GM12872 (cell line): Measurements from ENCODE around the gene NUP50.

Experiments
- TF ChIP-seq, protein P1 (sequence below): IDR thresholded peaks from 3 replicates; pipeline ENCODE4 v1.5.1; 2011; ENCODE audit warnings: low read depth, mild to moderate bottlenecking, low read length, moderate library complexity; ENCODE audit not compliant: insufficient read depth

NUP50 gene

DNA sequence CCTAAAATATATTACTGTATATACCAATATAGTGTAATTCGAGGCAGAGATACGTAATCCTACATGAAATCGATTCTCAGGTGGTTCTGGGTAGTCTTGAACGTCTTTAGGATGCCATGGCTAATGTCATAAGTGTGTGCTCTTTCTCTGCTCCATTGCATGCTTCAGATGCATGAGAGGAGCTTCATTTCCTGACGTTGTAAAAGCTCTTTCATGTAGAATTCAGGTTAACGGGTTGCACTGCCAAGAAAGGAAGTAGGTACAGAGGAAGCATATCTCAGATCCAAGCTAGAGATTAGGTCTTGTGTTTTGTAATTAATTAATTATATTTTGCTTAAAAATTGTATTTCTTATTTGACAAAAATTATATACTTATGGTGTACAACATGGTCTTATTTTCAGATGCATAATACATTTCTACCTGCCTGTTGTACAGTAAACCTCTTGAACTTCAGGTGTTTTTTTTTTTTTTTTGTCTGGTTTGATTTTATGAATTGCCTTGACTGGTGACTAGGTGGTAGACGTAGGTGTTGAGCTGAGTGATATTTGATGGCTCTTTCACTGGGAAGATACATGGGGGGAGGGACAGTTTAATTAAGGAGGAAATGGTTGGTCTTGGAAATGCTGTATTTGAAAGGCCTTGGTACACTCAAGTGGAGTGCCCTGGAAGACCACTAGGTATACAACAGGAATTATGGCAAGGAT, 9.3 kb downstream of the NUP50 start:
- TF ChIP-seq, protein P1, sequence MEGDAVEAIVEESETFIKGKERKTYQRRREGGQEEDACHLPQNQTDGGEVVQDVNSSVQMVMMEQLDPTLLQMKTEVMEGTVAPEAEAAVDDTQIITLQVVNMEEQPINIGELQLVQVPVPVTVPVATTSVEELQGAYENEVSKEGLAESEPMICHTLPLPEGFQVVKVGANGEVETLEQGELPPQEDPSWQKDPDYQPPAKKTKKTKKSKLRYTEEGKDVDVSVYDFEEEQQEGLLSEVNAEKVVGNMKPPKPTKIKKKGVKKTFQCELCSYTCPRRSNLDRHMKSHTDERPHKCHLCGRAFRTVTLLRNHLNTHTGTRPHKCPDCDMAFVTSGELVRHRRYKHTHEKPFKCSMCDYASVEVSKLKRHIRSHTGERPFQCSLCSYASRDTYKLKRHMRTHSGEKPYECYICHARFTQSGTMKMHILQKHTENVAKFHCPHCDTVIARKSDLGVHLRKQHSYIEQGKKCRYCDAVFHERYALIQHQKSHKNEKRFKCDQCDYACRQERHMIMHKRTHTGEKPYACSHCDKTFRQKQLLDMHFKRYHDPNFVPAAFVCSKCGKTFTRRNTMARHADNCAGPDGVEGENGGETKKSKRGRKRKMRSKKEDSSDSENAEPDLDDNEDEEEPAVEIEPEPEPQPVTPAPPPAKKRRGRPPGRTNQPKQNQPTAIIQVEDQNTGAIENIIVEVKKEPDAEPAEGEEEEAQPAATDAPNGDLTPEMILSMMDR: no peak

DNA sequence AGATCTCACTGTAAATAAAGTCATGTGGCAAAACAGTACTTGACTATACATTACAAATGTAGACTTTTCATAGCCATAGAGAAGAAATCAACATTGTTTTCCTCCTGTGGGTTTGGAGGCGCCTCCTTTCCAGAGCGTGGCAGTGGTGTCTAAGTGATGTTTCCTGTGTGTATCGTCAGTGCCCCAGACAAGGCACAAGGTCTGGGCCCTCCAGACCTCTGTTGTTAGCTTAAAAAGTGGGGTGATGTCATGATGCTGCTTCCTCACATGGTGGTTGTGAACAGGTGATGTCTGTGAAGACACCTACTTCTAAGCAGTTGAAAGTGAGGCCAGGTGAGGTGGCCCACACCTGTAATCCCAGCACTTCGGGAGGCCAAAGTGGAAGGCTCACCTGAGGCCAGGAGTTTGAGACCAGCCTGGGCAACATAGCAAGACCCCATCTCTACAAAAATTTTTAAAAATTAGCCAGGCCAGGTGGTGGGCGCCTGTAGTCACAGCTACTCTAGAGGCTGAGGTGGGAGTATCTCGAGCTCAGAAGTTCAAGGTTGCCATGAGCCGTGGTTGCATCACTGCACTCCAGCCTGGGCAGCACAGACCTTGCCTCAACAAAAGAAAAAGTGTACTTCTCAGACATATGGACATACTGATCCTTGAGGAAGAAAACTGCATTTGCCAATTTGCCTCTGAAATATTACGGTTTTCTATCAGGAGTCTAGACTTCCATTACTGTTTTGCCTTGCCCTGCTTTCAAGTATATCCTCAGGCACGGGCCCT, 15.7 kb downstream of the NUP50 start:
- TF ChIP-seq, protein P1: no peak

DNA sequence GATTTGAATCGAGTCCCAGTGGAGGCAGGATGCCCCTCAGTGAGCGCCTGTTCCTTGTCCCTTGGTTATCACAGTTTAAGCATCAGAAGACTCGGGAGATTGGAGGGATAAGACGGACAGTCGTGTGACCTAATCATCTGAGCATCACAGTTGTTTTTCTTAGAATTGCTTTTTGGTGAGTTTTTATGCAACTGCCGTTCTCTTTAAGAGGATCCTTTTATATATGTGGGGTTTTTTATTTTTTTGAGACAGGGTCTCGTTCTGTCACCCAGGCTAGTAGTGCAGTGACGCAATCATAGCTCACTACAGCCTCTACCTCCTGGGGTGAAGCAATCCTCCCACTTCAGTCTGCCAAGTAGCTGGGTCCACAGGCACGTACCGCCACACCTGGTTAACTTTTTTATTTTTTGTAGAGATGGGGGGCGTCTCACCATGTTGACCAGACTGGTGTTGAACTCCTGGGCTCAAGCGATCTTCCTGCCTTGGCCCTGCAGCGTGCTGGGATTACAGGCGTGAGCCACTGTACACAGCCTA, 16.5 kb downstream of the NUP50 start:
- TF ChIP-seq, protein P1: no peak

DNA sequence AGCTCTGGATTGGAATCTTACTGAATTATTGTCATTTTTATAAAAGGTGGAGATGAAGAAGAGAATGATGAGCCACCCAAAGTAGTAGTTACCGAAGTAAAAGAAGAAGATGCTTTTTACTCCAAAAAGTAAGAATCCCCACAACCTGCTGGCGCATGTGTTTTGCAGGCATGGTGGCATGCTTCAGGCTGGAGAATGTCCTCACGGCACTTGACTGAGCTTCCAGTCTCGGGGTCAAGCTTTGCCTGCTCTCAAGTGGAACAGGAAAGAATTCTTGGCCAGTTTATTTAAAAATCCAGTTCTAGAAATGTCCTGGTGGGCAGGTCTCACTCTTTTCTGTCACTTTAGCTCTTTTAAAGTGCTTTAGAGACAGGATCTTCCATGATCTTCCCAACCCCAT, 17.5 kb downstream of the NUP50 start:
- TF ChIP-seq, protein P1: no peak

DNA sequence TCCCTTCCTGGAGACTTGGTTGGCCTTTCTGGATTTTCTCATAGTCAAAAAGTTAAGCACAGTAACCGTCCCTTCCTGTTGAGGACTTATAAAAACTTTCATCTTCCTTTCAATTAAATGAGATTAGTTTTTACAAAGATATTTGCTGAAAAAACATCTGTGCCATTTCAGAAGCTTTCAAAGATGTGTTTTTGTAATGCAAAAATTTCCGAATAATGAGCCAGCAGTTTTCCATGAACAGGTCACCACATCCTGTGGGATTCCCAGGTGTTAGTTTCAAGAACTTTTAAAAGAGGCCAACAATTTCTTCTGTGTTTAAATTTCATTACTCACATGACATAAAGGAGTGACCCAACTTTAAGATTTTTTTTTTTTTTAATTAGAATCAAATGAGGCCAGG, 18.0 kb downstream of the NUP50 start:
- TF ChIP-seq, protein P1: no peak

DNA sequence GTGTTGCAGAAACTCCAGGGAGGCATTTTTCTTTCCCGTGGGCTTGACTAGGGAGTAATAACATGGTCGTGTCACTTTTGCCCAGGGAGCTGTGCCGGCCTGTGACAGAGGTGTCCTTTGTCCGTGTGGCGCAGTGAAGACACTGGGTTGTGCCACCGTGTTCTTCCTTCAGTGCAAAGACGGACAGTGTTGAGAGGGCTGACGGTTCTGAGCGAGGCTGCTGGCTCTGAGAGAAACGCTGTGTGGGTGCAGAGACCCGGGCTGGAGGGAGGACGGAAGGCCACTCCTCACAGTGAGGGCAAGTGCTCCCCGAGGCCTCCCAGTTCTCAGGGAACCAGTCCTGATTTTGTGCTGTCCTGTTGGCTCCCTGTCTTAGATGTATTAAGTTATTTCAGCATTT, 20.2 kb downstream of the NUP50 start:
- TF ChIP-seq, protein P1: no peak

DNA sequence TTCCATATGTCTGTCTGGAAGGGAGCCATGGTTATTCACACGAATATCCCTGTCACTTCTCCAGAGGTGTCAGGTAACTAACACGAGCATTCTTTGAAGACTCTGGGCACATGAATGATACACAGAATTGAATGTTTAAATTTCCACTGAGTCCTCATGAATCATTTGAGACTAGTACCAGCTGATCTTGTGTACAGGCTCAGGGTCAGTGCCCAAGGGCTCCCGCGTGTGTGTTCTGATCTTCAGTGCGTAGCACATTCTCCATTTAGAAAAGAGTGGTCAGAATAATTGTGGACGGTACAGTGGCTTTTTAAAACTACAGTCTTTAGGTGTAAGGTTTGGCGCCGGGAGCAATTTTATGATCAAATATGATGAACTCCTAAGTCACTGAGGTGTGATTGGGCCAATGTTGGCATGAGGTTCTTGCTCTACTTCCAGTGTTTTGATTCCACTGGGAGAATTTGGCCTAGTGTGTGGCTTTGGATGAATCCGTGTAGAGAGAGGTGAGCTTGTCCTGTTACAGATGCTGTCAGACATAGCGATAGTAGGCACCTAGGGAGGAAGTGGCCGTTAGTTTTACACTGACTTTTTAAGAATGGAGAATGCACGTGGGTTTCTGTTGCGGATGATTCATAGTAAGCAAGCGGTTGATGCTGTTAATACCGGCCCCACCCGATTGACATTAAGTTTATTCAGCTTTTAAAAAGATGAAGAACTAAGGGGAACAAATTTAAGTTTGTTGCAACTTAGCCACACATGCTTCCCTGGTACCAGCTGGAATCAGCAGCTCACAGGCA, 22.2 kb downstream of the NUP50 start:
- TF ChIP-seq, protein P1: no peak
